Activated T-cell treated with anti-CD3 and anti-CD28 coated beads for 48 hours (primary cell): ENCODE measurements around the gene HPSE2.
"Not testable (repeated sequence)": the region's sequence is repeated elsewhere in the genome, so short reads cannot be mapped to it uniquely, and the experiment has no call there.

Source experiments
- DNase-seq: peaks from one replicate; pipeline ENCODE4 v3.0.0-alpha.2; 2020; ENCODE audit warnings: low read depth

Gene HPSE2

DNA sequence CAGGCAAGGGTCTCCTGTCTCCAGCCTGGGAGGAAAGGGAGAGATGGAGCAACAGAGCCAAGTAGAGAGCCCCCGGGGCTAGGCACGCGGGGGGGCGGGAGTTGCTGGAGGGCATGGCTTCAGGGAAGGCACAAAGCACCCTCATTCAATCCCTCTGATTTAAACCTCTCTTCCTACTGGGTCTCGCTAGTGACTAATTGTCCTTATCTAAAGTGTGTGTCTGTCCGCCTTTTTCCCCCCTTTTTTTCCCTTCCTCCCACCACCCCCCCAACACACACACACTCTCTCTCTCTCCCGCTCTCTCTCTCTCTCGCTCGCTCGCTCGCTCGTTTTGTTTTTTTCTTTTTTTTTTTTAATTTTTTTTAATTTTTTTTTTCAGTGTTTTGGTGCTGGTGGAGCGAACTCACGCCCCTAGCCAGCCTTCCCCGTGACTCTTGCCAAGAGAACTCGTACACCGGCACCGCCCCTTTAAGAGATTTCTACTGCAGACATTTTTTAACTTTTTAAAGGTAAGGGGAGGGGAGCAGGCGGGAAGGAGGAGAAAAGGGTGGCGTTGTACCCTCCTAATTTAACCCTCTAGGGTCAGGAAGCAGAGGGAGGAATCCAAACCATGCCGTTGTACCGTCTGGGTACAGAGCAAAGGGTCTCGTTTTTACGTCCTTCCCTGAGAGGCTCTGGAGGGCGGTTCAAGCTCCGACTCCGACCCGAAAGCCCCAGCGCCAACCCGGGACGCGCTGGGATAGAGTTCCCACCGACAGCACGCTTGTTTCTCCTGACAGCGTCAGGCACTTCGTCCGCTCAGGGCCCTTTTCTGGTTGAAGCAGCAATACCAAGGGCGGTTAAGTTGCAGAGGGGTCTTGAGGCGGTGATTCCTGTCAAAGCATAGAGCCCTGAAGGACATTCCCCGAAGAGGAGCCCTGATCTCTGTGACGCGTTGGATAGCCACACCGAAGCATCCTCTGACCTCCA is at the start of gene HPSE2:
TSS of gene HPSE2 (minus strand) at position 195 of the 969 bp plus-strand sequence.
- DNase-seq, result no peak

DNA sequence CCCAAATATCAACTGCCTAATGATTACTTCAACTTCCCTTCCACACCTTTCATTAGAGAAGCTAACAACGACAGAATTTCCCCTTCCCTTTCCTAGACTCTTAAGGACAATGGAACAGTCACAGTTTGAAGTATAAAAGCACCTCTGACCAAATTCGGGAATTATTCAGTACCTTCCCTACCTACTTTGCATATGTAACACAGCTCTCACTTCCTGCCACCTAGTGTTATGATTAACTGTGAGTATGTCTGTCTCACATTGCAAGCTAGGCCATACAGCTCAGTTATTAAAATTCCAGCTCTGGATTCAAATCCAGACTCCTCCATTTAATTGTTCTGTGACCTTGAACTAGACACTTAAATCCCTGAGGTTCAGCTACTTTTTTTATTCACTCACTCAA is 44.8 kb upstream of the HPSE2 start:
- no peak for DNase-seq

DNA sequence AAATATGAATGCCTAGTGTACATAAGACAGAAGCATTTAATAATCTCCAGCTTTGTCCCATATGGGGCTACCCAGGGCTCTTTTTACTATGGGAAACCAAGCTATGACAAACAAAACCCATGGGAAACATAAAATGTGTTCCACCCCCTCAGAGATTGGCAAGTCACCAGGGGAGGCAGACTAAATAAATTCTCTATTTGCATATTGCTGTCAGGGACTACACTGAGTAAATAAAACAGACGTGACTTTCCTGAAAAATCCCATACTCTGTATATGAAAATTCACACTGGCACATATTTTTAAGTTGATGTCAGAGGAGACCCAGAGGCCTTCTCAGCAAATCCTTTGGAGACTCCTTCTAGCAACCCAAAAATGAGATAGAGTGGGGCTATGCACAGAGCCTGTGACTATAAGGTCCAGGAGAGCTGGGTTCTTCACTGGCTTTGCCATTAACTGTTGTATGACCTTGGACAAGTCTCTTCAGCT is 44.0 kb upstream of the HPSE2 start:
- no peak for DNase-seq

DNA sequence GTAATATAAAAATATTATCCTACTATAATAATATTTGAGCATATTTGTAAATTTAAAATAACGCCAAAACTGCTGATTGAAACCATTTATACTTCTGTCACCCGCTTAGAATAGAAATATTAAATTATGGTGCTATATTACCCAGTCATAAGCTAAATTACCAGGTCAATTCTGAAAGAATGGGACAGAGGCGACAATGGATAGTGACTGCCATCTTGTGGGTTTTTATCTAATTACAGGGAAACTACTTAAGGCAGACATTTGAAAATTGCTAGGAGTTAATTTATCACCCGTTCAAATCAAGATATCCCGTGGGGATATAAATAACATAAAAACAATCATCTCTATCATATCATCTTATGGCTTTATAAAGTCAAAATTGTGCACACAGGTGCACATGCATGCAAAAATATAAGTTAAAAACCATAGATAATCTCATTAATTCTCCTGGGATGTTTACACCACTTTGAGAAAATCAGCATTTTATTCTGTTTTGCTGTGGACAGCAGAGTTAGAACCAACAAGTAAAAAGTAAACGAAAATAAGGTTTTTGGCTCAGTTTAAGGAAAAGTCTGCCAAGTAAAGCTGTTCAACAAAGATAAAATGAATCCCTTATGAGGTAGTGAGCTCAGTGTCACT is 41.3 kb upstream of the HPSE2 start:
- DNase-seq, result no peak

DNA sequence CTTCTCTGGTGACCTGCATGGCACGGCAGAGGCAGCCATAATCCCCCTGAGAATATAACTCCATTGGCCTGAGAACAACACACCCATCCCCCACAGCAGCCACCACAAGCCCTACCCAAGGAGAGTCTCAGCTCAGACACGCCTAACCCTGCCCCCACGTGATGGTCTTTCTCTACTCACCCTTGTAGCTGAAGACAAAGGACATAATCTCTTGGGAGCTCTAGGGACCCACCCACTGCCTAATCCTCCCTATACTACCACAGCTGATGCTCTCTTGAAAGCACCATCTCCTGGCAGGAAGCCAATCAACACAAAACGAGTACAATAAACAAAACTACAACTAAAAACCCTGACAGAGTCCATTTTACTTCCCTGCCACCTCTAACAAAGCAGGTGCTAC is 30.7 kb upstream of the HPSE2 start:
- no peak for DNase-seq

DNA sequence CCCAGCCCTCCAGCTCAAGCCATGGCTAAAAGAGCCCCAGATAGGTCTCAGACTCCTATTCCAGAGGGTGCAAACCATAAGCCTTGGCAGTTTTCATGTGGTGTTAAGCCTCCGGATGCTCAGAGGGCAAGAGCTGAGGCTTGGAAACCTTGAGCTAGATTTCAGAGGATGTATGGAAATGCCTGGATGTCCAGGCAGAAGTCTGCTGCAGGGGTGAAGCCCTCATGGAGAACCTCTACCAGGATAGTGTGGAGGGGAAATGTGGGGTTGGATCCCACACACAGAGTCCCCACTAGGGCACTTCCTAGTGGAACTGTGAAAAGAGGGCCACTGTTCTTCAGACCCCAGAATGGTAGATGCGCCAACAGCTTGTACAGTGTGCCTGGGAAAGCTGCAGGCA is 13.2 kb upstream of the HPSE2 start:
- DNase-seq, result no peak

DNA sequence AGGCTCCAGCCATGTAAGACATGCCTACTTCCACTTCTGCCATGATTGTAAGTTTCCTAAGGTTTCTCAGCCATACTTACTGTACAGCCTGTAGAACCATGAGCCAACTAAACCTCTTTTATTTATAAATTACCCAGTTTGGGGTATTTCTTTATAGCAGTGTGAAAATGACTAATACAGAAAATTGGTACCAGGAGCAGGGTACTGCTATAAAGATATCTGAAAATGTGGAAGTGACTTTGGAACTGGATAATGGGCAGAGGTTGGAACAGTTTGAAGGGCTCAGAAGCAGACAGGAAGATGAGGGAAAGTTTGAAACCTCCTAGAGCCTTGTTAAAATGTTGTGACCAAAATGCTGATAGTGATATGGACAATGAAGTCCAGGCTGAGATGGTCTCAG is 12.2 kb upstream of the HPSE2 start:
- DNase-seq, result not testable (repeated sequence)

DNA sequence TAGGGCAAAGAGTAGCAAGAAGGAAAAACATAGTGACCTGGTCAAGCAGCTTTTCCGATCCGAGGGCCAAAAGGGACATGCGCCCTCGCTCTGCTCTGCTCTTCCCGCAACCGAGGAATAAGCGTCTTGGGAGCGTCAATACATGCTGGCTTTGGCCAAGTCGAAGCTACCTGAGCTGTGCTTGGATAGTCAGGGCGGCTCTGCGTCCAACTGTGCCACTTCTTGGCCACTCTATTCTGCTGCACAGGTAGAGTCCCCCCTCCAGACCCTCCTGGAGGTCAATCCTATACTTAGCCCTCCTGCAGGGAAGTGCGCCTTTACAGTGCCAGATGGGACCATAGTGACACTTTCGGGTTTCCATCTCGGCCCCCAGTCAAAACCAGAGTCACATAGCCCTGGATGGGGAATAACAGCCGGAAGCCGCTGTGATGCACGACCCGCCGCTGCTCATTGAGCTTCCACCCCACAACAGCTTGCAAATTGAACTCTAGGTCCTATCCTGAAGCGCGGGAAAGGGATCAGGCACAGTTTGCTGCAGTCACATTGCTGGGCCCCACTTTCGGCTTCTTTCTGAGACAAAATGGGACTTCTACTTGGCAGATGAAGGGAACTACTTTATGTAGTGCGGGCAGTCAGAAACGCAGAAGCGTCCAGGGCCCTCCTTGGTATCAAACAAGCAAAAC is 1.1 kb upstream of the HPSE2 start:
- no peak for DNase-seq

DNA sequence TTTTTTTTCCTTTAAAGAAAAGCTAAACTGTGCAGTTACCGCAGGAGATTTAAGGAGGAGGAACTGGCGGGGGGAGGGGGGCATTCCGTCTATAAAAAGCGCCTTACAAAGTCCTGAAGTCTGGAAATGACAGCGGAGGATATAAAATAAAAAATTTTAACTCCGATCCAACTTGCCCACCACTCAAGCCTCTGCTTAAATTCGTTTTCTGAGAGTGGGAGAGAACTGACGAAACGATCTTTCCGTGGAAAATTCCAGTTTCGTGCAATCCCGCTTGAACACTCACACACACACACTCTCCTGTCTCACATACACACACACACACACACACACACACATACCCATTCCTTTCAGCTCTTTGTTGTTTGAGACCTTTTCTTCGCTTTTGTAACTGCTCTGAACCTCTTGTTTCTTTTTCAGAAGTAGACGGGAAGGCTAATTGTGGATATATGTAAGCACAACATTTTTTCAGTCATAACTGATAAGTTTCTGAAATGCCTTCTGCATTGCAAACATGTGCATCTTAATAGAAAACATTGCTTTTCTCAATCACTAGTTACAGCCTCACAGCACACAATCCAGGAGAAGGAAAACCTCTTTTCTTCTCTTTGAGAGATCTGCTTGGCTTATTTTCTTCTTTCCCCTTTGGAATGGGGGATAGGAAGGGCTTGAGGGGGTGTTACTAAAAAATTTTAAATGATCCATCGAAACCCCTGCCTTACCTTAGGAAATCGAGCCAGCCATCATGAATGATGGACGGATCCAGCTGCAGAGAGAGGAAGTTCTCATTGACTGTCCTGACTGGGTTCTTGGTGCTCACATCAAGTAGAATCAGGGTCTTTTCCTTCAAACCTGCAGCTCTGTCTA is 628 bp downstream of the HPSE2 start:
- no peak for DNase-seq

DNA sequence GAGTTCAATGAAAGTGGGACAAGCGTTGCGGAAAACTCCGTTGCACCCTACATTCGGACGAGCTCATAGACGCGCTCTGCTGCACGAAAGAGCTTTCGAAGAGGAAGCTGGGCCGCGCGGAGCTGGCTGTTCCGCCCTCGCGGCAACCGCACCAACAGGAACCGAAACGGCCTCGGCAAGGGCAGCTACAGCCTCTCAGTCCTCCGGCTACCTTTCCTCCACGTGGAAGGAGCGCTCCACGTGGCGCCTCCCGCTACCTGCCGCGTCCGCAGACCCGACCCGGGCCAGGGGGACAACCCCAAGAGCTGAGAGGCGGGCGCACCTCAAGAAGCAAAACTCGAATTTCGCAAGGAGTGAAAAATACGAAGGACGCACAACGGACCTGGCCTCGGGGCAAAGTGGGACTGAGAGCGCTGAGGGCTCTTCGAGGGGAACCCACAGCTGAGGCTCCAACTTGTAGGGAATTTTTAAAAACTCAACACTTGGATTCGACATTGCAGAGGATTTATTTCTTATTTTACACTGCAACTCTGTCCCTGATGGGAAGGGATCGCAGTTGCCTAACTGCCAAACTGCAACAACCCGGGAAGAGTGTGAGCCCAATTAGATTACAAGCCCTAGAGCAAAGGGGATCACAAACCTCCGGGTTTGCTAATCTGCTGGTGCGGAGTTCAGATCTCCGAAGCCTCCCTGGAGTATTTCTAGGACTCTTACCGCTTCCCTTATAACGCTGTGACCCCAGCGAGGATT is 1.4 kb downstream of the HPSE2 start:
- peak; percentile 47 for DNase-seq

DNA sequence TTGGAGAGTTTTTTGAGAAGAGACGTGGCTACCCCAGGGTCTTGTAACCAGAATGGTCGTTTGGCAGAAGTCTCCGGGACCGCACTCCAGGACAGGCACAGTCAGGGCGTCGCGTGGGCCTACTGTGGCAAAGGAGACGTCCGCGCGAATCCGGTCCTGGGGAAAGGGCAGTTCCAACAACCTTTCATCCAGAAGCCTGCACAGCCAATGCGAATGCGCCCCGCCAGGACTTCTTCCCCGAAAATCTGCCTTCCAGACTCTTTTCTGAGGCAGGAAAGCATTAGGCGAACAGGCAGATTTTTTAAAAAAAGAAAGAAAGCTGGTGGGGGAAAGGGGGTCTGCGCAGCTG is 2.0 kb downstream of the HPSE2 start:
- DNase-seq, result no peak

DNA sequence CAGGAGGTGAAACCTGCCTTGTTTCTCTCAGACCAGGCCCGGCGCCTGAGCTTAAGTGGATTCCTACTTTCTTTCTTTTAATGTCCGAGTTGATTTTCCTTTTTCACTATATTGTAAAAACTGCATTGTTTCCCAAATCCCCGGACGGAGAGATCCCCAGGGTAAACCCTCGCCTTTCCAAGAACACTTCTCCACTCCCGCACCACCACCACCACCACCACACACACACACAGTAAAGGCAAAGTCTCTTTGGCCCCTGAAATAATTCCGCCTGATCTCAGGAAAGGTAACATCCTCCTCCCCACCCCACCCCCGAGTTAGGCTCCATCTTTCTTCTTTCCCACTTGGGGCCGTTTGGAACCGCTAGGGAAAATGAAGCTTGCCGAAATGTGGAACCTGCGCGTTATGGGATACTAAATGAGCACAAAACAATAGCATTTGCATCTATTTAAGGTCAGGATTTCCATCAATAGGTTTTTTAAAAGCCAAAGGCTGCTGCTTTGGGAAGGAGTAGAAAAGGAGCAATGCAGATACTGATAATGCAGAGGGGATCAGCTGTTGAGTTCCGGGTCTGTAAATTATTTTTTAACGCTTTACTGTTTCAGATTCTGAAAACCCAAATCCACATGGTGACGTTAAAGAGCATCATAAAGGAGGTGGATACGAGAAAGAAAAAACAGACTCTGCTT is 2.5 kb downstream of the HPSE2 start:
- DNase-seq, result no peak

DNA sequence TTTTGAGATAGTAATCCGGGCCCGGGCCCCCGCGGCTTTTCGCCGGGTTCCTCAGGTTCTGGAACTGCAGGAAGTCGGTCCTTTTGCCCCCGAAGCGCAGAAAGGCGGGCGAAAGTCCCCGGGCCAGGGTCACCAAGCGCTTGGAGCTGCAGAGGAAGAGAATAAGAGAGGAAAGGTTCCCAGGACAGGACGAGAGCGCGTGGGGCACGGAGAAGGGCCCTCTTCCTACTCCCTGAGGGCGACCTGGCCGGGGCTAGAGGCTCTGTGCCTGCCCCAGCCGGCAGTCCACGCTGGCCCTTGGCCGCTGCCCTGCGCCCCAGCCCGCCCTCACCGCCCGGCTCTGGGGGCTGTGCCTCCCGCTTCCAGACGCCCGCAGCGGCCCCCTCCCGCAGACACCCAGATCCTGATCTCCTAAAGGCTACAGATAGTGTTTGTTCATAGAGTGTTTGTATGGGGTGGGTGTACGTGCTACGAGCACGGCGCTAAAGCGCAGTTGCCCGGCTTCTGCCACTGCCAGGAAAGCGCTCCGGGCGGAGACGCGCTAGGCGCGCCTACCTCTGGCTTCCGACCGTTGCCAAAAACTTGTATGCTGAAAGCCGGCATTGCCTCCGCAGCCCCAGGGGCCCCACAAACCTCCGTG is 3.2 kb downstream of the HPSE2 start:
- DNase-seq, result no peak

DNA sequence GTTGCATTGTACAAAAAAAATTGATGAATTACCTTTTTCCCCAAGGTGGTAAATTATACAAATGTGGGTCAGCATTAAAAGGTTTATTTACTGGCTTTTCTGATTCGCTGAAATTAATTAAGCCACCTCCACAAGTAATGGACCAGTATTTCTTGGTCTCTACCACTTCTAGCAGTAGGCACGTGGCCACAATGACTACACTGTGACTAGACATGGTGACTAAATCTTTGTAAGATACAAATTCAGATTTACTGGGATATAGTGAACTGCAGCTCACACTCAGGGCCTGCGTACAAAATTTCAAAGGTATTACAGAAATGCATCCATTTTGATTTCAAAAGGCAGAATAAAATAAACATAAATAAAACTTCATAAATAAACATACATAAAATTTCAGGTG is 10.9 kb downstream of the HPSE2 start:
- no peak for DNase-seq

DNA sequence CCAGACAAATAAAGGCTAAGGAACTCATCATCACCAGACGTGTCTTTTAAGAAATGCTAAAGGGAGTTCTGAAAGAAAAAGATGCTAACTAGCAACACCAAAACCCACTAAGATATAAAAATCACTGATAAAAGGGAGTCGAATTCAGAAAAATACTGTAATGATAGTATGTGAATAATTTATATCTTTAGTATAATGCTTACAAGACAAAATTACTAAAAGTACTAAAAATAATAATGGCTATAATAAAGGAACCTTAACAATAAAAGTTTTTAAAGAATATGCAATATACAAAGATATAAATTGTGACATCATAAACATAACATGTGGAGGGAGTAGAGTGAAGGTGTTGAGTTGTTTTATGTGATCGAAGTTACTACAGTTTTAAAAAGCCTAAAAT is 28.3 kb downstream of the HPSE2 start:
- DNase-seq, result no peak

DNA sequence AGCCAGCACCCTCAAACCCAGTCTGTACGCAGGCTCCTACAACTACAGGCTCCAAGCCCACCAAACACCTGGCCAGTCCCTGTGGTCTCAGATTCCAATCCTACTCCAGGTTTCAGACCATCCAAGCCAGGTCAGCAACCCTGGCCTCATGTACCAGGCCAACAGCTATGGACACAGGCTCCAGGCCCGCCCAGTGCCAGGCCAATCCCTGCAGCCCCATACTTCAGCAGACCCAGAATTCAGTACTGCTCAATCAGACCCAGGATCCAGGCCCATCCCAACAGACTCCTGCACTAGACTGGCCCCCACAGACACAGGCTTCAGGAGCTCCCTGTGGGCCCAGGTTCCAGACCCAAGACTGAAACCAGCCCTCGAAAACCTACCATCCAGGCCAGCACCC is 32.3 kb downstream of the HPSE2 start:
- no peak for DNase-seq

DNA sequence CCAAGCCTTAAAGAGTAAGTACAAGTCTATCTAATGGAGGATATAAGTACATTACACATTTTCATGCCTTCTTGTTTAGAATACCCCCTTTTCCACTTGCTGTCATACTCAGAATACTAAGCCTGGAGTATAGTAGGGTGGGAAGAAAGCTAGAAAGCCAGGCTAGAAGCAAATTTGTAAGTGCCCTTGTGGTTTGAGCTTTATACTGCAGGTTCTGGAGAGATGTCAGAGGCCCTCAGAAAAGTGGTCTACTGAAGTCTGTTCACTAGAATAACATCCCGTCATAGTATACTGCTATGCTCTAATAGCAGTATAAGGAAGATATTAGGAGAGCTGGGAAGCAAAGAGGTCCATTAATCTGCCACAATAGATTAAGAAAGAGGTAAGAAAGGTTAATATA is 62.7 kb downstream of the HPSE2 start:
- DNase-seq, result no peak

DNA sequence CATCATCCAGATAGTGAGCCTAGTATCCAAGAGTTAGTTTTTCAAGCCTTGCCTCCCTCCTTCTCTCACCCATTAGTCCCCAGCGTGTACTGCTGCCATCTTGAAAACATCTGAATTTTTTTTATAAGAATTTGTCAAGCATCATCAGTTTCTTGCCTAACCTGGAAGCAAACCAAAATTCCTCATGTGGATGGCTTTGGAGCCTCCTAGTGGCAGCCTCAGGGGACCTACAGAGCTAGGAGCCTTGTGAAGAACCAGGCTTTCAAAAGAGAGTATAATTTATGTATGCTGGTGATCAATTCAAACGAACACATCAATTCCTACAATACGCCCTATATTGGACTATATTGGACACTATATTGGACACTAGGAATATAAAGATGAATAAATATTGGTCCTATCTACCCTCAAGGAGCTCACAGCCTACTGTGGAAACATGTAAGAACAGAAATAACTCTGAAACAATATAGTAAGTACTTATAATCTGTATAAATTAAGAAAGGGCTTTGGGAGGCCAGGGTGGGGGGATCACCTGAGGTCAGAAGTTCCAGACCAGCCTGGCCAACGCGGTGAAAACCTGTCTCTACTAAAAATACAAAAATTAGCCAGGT is 63.4 kb downstream of the HPSE2 start:
- no peak for DNase-seq

DNA sequence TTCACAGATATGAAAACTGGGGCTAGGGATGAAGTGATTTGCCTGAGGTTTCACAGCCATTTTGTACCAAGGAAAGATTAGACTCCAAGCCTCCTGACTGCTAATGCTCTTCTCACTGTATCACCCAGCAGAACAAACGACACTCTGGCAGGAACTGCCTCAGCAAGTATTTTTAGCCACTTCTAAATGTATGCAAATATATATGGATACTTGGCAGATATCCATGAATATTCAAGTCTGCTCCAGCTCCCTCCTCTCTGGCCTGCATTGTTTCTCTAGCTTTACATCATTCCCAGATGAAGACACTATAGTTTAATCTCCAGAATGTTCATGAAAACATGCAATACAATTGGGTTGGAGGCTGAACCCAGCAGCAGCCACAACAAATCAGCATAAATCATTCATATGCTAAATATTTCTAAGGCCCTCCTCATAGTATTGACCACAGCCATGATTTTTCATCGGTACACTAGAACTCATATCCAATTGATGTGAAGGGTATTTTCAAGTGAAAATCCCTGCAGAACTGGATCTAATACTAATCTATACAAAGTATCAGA is 65.5 kb downstream of the HPSE2 start:
- DNase-seq, result no peak
